GM13977 (cell line): ENCODE measurements around the gene FIS1.

Source experiments
- DNase-seq: peaks from one replicate; pipeline ENCODE4 v3.0.0; 2012; ENCODE audit warnings: low spot score
- in situ Hi-C: fragments of 300-500 bp; cut with MboI; formaldehyde crosslinking; loops from one replicate; pipeline ENCODE4 v1.12.0; 2022; ENCODE audit warnings: low sequenced_read_pairs, low pct_unique_long_range_greater_than_20kb, mixed read lengths, inconsistent platforms; ENCODE audit not compliant: unreplicated experiment
- TF ChIP-seq, protein P1 (sequence below): IDR thresholded peaks from 2 replicates; pipeline ENCODE4 v1.5.1; 2012; ENCODE audit warnings: mild to moderate bottlenecking, control low read depth; ENCODE audit not compliant: insufficient read depth; ENCODE audit errors: extremely low read depth, missing control alignments

Gene FIS1

DNA sequence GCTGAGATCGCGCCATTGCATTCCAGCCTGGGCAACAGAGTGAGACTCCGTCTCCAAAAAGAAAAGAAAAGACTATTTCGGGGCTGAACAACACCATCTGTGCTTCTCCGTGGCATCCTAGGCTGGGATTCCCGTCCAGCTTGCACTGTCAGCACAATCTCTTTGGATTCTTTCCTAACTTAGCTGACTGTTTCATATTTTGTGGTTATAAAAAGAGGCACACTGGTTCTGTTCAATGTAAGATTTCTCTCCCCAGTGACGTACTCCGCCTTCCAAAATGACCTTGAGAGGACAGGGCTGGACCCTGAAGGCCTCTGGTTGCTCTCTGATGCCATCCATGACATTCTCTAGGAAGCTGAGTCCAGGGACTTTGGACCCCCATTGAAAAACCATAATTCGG, 18.2 kb downstream of the FIS1 start:
- TF ChIP-seq, protein P1, sequence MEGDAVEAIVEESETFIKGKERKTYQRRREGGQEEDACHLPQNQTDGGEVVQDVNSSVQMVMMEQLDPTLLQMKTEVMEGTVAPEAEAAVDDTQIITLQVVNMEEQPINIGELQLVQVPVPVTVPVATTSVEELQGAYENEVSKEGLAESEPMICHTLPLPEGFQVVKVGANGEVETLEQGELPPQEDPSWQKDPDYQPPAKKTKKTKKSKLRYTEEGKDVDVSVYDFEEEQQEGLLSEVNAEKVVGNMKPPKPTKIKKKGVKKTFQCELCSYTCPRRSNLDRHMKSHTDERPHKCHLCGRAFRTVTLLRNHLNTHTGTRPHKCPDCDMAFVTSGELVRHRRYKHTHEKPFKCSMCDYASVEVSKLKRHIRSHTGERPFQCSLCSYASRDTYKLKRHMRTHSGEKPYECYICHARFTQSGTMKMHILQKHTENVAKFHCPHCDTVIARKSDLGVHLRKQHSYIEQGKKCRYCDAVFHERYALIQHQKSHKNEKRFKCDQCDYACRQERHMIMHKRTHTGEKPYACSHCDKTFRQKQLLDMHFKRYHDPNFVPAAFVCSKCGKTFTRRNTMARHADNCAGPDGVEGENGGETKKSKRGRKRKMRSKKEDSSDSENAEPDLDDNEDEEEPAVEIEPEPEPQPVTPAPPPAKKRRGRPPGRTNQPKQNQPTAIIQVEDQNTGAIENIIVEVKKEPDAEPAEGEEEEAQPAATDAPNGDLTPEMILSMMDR = no peak
- in situ Hi-C loops = no loop called here
- no peak for DNase-seq

GRCh38 chr7:101225650-101226049, 19.2 kb downstream of the FIS1 start:
- in situ Hi-C loops = no loop called here
- TF ChIP-seq, protein P1 = no peak

DNA sequence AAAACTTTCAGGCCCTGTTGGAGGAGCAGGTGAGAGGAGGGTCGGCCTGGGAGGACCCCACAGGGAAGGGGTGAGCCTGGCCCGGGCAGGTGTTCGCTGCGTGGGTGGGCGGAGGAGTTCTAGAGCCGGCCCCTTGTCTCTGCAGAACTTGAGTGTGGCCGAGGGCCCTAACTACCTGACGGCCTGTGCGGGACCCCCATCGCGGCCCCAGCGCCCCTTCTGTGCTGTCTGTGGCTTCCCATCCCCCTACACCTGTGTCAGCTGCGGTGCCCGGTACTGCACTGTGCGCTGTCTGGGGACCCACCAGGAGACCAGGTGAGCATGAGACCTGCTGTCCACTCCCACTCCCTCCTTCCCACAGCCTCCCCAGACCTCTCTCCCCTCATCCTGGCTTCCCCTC, 21.4 kb downstream of the FIS1 start:
- no peak for DNase-seq
- TF ChIP-seq, protein P1 = no peak
- in situ Hi-C loops = no loop called here

More at GRCh38 chr7:101225650-101226049, 19.2 kb downstream of the FIS1 start:
- DNase-seq = no peak

- in situ Hi-C loops = no loop called here
- no peak for DNase-seq
- TF ChIP-seq, protein P1 = no peak
These were observed 22.5 kb downstream of the FIS1 start for GRCh38 chr7:101222275-101222830.

- in situ Hi-C loops = no loop called here
- TF ChIP-seq, protein P1 = no peak
- DNase-seq = no peak
These were observed 24.6 kb downstream of the FIS1 start for GRCh38 chr7:101220295-101220694.

- in situ Hi-C loops = no loop called here
- TF ChIP-seq, protein P1 = no peak
- DNase-seq = no peak
These were observed 26.4 kb downstream of the FIS1 start for GRCh38 chr7:101218236-101219125.
